Measurements from ENCODE around the gene HYI. TPM values are rescaled to one million over a fixed set of nuclear protein-coding genes. Genes with fewer than 3 reads are reported as not detected.

Gene HYI
- total RNA-seq, 1 experiment from 2014 or later: 115 TPM

Other genes starting within 250 kb of the HYI start
- gene TMEM125, start 183.9 kb downstream of the HYI start, total RNA-seq (2014; rRNA removed; shearing (Covaris generic)): not detected in 2 replicates
- not detected in 2 replicates for gene C1orf210, start 168.3 kb downstream of the HYI start, total RNA-seq (2014; rRNA removed; shearing (Covaris generic))
- gene TIE1, start 152.9 kb downstream of the HYI start, total RNA-seq (2014; rRNA removed; shearing (Covaris generic)): 0.68 and 0.84 TPM in 2 replicates
- gene MPL, start 116.1 kb downstream of the HYI start, total RNA-seq (2014; rRNA removed; shearing (Covaris generic)): not detected in 2 replicates
- 410 and 459 TPM in 2 replicates for gene CDC20, start 95.0 kb downstream of the HYI start, total RNA-seq (2014; rRNA removed; shearing (Covaris generic))
- gene ELOVL1, start 85.9 kb downstream of the HYI start, total RNA-seq (2014; rRNA removed; shearing (Covaris generic)): 105 and 147 TPM in 2 replicates
- gene MED8, start 64.1 kb downstream of the HYI start, total RNA-seq (2014; rRNA removed; shearing (Covaris generic)): 79.4 and 81.3 TPM in 2 replicates
- 10.9 and 12.5 TPM in 2 replicates for gene SZT2, start 64.0 kb downstream of the HYI start, total RNA-seq (2014; rRNA removed; shearing (Covaris generic))
- 34.5 and 39.7 TPM in 2 replicates for gene PTPRF, start 77.0 kb upstream of the HYI start, total RNA-seq (2014; rRNA removed; shearing (Covaris generic))
- 22.0 and 29.6 TPM in 2 replicates for gene KDM4A, start 196.2 kb upstream of the HYI start, total RNA-seq (2014; rRNA removed; shearing (Covaris generic))